ENCODE results near the gene ACVR1B.

Gene ACVR1B

GRCh38 chr12:51942501-51943000 is 8.9 kb upstream of the ACVR1B start:
- no peak for DNase-seq (ENCODE audit: low spot score)

DNA sequence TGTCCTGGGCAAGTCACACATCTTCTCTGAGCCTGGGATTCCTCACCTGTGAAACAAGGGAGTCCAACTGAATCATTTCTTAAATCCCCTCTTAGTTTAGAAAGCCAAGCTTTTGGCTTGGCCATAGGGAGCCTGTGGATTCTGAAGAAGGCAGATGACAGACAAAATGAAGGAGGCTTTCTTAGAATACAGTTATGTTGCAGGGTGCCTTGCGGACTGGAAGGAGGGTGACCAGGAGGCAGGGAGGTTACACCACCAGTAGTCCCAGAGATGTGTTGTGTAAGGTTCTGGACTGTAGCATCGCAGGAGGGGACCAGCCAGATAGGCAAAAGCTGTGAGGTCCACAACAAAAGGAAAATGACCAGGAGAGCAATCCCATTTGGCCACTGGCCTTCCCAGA is 8.2 kb upstream of the ACVR1B start:
- DNase-seq (ENCODE audit: low spot score): no peak

DNA sequence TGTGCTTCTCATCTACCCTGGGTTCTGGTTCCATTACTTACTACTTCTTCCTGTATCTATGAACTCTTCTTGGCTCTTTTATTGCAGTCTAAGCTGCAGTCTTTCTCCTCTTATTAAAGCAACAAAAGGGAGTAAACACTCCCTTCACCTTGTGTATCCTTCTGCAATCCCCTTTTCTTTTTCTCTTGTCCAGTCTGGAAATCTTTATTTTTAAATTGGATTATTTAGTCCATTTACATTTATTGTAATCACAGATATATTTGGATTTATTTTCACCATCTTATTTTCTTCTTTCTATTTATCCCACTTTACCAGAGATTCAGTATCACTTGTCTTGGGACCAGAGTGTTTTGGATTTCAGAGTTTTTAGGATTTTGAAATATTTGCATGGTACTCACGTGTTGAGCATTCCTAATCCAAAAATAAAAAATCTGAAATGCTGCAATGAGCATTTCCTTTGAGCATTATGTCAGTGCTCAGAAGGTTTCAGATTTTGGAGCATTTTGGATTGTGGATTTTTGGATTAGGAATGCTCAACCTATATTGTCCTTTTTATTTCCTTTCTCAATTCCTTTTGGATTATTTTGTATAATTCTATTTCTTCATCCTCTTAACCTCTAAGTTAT is 6.8 kb upstream of the ACVR1B start:
- DNase-seq (ENCODE audit: low spot score): no peak

DNA sequence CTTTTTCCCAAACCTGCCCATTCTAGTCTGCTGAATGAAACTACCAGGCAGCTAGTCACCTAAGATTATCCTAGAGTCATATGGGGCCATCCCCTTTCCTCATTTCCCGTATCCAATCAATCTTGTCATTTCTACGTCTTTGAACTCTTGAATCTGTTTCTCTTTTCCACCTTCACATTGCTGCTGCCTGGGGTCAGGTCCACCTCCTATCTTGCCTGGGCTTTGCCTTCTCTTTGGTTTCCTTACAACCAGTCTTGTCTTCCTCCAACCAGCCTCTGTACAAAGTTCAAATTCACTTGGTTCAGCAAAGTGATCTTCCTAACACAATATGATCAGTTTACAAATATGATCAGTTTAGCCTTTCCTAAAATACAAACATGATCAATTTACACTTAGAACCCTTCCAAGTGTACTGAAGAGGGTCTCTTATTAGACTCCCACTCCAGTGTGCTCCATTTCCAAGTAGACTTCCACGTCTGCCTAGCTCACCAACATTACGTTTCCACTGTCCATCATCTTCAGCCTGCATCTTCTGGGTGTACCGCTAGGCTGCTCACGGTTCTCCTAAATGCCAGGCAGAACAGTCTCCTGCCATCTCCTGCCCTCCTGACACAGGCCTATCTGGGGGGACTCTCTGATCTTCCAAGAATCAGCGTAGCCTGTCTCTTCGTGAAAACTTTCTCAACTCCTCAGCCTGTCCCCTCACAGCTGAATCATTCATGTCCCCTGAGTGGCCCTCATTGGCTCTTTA is 4.1 kb upstream of the ACVR1B start:
- DNase-seq (ENCODE audit: low spot score): no peak

GRCh38 chr12:51948066-51948465 is 3.4 kb upstream of the ACVR1B start:
- no peak for DNase-seq (ENCODE audit: low spot score)

DNA sequence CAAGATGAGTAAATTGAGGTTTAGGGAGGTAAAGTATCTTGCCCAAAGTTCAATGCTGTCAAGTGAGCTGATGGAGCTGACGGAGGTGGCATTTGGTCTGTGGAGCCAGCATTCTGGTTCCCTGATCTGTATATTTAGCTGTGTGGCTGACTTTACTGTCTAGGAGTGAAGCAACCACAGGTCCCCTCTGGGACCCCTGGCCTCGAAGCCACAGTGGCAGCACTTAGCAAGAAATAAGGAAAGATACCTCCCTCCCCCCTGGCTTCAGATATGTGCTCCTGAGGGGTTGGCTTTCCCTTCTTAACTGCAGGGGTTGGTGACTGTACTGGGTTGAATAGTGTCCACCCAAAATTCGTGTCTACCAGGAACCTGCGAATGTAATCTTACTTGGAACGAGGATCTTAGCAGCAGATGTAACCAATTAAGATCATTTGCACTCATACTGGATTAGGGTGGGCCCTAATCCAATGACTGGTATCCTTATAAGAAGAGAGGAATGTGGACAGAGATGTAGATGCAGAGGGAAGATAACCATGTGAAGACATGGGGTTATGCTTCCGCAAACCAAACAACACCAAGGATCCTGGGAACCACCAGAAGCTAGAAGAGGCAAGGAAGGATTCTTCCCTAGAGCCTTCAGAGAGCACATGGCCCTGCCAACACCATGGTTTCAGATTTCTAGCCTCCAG is 2.0 kb upstream of the ACVR1B start:
- DNase-seq (ENCODE audit: low spot score): peak; percentile 19

DNA sequence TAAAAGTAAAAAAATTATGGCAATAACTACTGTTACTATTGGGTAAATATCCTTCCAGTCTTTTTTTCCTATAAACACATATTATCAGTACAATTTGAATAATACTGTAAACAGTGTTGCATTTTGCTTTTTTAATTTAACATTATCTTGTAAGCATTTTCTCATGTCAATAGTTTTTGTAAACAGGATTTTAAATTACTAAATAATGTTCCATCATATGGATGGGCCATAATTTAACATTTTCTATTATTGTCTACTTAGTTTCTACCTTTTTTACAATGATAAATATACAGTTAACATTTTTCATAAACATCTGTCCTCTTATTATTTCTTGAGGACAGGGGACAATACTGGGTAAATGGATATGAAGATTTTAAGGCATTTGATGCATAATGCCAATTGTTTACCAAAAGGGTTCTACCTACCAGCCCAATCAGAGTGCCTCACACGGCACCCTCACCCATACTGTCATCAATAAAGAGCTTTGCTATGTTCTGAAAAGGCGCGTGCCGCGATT is 759 bp upstream of the ACVR1B start:
- DNase-seq (ENCODE audit: low spot score): no peak

GRCh38 chr12:51951843-51952722 is 584 bp downstream of the ACVR1B start:
- DNase-seq (ENCODE audit: low spot score): no peak

- no peak for DNase-seq (ENCODE audit: low spot score)
Observed at GRCh38 chr12:51953089-51953488, 1.6 kb downstream of the ACVR1B start.

- no peak for DNase-seq (ENCODE audit: low spot score)
Observed at GRCh38 chr12:51953864-51954263, 2.4 kb downstream of the ACVR1B start.

DNA sequence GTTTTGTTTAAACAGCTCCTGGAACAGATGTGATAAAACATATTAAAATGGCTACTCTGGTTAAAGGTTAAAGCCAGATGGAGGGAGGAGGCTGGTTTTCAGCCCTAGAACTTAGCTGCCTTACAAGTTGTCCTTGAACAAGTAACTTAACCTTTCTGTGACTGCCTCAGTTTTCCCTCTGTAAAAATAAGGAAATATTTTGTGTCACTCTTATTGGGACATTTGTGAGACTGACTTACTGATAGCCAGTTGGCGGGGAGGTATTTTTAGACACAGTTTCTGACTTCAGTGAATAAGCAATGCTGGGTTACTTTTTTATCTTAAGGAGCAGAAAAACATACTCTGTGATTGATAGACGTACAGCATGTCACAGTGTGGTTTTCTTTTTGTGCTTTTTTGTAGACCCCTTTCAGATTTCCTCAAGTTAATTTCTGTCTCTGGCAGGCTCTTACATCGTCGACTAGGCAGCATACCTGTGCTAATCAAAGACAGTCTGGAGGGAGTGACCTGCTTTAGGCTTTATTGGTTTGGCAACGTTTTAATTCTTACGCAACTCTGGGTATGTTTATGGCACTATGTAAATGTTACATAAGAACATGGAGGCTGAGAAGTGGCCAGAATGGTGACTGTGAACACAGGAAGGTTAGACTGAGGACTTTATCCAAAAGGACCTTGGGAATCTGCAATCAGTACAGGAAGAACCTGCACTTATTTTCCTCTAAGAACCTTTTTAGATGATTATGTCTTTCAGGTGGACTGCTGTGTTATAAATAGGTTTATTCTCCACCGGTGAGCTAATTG is 3.3 kb downstream of the ACVR1B start:
- DNase-seq (ENCODE audit: low spot score): no peak

DNA sequence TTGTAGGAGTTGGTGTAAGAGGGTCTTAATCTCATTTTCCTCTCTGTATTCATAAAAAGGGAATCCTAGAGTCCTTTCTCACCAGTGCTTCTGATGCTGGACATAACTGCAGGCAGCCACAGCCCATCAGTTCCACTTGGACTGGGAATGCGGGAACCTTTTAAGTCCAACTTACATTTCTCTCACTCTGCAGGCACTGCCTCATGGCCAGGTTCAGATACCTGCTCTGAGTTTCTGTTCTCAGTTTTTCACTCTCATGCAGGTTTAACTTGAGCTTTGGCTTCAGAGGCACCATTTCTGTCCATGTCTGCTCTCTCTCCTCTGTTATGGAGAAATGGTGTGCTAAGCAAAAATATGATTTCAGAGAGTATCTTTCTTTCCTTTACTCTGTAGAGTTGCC is 4.2 kb downstream of the ACVR1B start:
- no peak for DNase-seq (ENCODE audit: low spot score)

GRCh38 chr12:51958542-51958941 is 7.0 kb downstream of the ACVR1B start:
- no peak for DNase-seq (ENCODE audit: low spot score)

DNA sequence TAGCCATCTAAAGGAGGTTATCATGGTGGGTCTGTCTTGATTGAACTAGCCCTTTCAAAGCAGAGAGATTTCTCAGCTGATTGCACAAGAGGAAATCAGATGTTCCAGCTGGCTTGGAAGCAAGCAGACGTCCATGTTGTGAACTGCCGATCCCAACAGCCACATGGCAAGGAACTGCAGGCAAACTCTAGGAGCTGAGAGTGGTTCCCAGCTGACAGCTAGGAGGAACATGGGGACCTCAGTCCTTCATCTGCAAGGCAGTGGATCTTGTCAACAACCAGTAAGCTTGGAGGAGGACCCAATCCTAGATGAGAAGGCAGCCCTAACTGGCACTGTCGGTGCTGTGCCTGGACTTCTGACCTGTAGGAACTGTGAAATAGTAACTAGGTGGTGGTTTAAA is 7.7 kb downstream of the ACVR1B start:
- DNase-seq (ENCODE audit: low spot score): no peak

GRCh38 chr12:51959921-51960320 is 8.4 kb downstream of the ACVR1B start:
- DNase-seq (ENCODE audit: low spot score): no peak

GRCh38 chr12:51960488-51960887 is 9.0 kb downstream of the ACVR1B start:
- DNase-seq (ENCODE audit: low spot score): no peak

- DNase-seq (ENCODE audit: low spot score): no peak
Observed at GRCh38 chr12:51960890-51961289, 9.4 kb downstream of the ACVR1B start.

GRCh38 chr12:51961834-51962233 is 10.3 kb downstream of the ACVR1B start:
- no peak for DNase-seq (ENCODE audit: low spot score)

GRCh38 chr12:51962737-51963136 is 11.2 kb downstream of the ACVR1B start:
- DNase-seq (ENCODE audit: low spot score): no peak

DNA sequence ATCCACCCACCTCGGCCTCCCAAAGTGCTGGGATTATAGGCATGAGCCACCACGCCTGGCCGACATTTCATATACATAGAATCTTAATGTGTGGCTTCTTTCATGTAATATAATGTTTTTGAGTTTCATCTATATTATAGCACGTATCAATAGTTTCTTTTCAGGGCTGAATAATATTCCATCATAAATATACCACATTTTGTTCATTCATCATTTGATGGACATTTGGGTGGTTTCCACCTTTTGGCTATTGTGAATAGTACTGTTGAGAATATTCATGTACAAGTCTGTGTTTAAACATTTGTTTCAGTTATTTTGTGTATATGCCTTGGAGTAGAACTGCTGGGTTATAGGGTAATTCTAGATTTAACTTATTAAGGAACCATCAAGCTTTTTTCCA is 12.0 kb downstream of the ACVR1B start:
- no peak for DNase-seq (ENCODE audit: low spot score)

- DNase-seq (ENCODE audit: low spot score): no peak
Observed at GRCh38 chr12:51969643-51970042, 18.1 kb downstream of the ACVR1B start.
